GM20000 (cell line): ENCODE results near the gene SH3GL1.

Experiments
- DNase-seq: peaks from one replicate; pipeline ENCODE4 v3.0.0; 2012; ENCODE audit warnings: low spot score
- CTCF ChIP-seq: IDR thresholded peaks from 2 replicates; pipeline ENCODE4 v1.5.1; 2012; ENCODE audit warnings: mild to moderate bottlenecking, control low read depth; ENCODE audit errors: extremely low read depth, missing control alignments

SH3GL1 gene

GRCh38 chr19:4328243-4328990 lies 71.9 kb downstream of the SH3GL1 start:
- peak; percentile 97 for DNase-seq
- no peak for TF ChIP-seq CTCF

GRCh38 chr19:4327877-4328242 lies 72.5 kb downstream of the SH3GL1 start:
- no peak for TF ChIP-seq CTCF
- no peak for DNase-seq

GRCh38 chr19:4327252-4327876 lies 73.0 kb downstream of the SH3GL1 start:
- no peak for TF ChIP-seq CTCF
- DNase-seq, result peak; percentile 71

- TF ChIP-seq CTCF, result no peak
- no peak for DNase-seq
Observed at GRCh38 chr19:4326837-4327251, 73.5 kb downstream of the SH3GL1 start.

GRCh38 chr19:4326215-4326836 lies 74.0 kb downstream of the SH3GL1 start:
- DNase-seq, result no peak
- TF ChIP-seq CTCF, result no peak

GRCh38 chr19:4324228-4324627 lies 76.1 kb downstream of the SH3GL1 start:
- no peak for DNase-seq
- no peak for TF ChIP-seq CTCF

GRCh38 chr19:4323692-4324091 lies 76.7 kb downstream of the SH3GL1 start:
- DNase-seq, result no peak

More at GRCh38 chr19:4323692-4324091, 76.7 kb downstream of the SH3GL1 start:
- TF ChIP-seq CTCF, result no peak
